ENCODE data around the gene IL22.

IL22 gene

GRCh38 chr12:68264158-68264855 lies 10.9 kb upstream of the IL22 start:
- no peak for DNase-seq (ENCODE audit: low read depth, low spot score)

- DNase-seq (ENCODE audit: low read depth, low spot score) = no peak
These were observed 10.0 kb upstream of the IL22 start for GRCh38 chr12:68263366-68263765.

GRCh38 chr12:68261896-68262295 lies 8.5 kb upstream of the IL22 start:
- DNase-seq (ENCODE audit: low read depth, low spot score) = no peak

- no peak for DNase-seq (ENCODE audit: low read depth, low spot score)
These were observed 6.7 kb upstream of the IL22 start for GRCh38 chr12:68260153-68260552.

GRCh38 chr12:68259318-68259940 lies 6.0 kb upstream of the IL22 start:
- no peak for DNase-seq (ENCODE audit: low read depth, low spot score)

- DNase-seq (ENCODE audit: low read depth, low spot score) = no peak
These were observed 1.3 kb downstream of the IL22 start for GRCh38 chr12:68252077-68252476.

- DNase-seq (ENCODE audit: low read depth, low spot score) = no peak
These were observed 3.0 kb downstream of the IL22 start for GRCh38 chr12:68250454-68250853.

GRCh38 chr12:68247785-68248184 lies 5.6 kb downstream of the IL22 start:
- DNase-seq (ENCODE audit: low read depth, low spot score) = no peak

- no peak for DNase-seq (ENCODE audit: low read depth, low spot score)
These were observed 7.1 kb downstream of the IL22 start for GRCh38 chr12:68246350-68246749.

GRCh38 chr12:68245180-68246021 lies 8.0 kb downstream of the IL22 start:
- DNase-seq (ENCODE audit: low read depth, low spot score) = no peak

GRCh38 chr12:68242777-68243176 lies 10.6 kb downstream of the IL22 start:
- DNase-seq (ENCODE audit: low read depth, low spot score) = no peak

GRCh38 chr12:68240975-68241374 lies 12.4 kb downstream of the IL22 start:
- DNase-seq (ENCODE audit: low read depth, low spot score) = peak; percentile 23

- no peak for DNase-seq (ENCODE audit: low read depth, low spot score)
These were observed 13.3 kb downstream of the IL22 start for GRCh38 chr12:68240079-68240478.

- no peak for DNase-seq (ENCODE audit: low read depth, low spot score)
These were observed 14.0 kb downstream of the IL22 start for GRCh38 chr12:68239309-68239982.

- DNase-seq (ENCODE audit: low read depth, low spot score) = no peak
These were observed 15.8 kb downstream of the IL22 start for GRCh38 chr12:68237619-68238018.

- no peak for DNase-seq (ENCODE audit: low read depth, low spot score)
These were observed 16.3 kb downstream of the IL22 start for GRCh38 chr12:68237078-68237477.

- no peak for DNase-seq (ENCODE audit: low read depth, low spot score)
These were observed 16.9 kb downstream of the IL22 start for GRCh38 chr12:68236421-68237059.

- no peak for DNase-seq (ENCODE audit: low read depth, low spot score)
These were observed 17.8 kb downstream of the IL22 start for GRCh38 chr12:68235576-68235975.

- DNase-seq (ENCODE audit: low read depth, low spot score) = no peak
These were observed 19.3 kb downstream of the IL22 start for GRCh38 chr12:68234140-68234539.

GRCh38 chr12:68233498-68233897 lies 19.9 kb downstream of the IL22 start:
- DNase-seq (ENCODE audit: low read depth, low spot score) = no peak

- DNase-seq (ENCODE audit: low read depth, low spot score) = no peak
These were observed 21.7 kb downstream of the IL22 start for GRCh38 chr12:68231691-68232090.

- DNase-seq (ENCODE audit: low read depth, low spot score) = no peak
These were observed 22.2 kb downstream of the IL22 start for GRCh38 chr12:68231229-68231628.

All from activated CD4-positive, CD25-positive, alpha-beta regulatory T cell treated with anti-CD3 and anti-CD28 coated beads, Interleukin-2, amount 50 U/mL, for 16 hours (primary cell).